HG02588 (cell line): ENCODE data around the gene CLOCK.

Experiments used
- ATAC-seq: cut with Tn5 transposase; IDR thresholded peaks from one replicate; pipeline ENCODE4 v1.9.1; 2021; ENCODE audit warnings: mild to moderate bottlenecking, moderate library complexity; ENCODE audit not compliant: unreplicated experiment

Gene CLOCK

GRCh38 chr4:55431710-55432336, 114.9 kb downstream of the CLOCK start:
- no peak for ATAC-seq

GRCh38 chr4:55424791-55425190, 121.9 kb downstream of the CLOCK start:
- no peak for ATAC-seq

GRCh38 chr4:55416176-55416575, 130.5 kb downstream of the CLOCK start:
- no peak for ATAC-seq

GRCh38 chr4:55411621-55412020, 135.1 kb downstream of the CLOCK start:
- no peak for ATAC-seq

- ATAC-seq: no peak
Observed at GRCh38 chr4:55410431-55410830, 136.3 kb downstream of the CLOCK start.

- peak; percentile 63 for ATAC-seq
Observed at GRCh38 chr4:55409468-55410171, 137.1 kb downstream of the CLOCK start.

GRCh38 chr4:55407764-55408163, 138.9 kb downstream of the CLOCK start:
- ATAC-seq: no peak

- no peak for ATAC-seq
Observed at GRCh38 chr4:55407119-55407518, 139.6 kb downstream of the CLOCK start.

- ATAC-seq: no peak
Observed at GRCh38 chr4:55406545-55406944, 140.2 kb downstream of the CLOCK start.

- ATAC-seq: no peak
Observed at GRCh38 chr4:55405073-55405472, 141.6 kb downstream of the CLOCK start.

GRCh38 chr4:55399581-55399980, 147.1 kb downstream of the CLOCK start:
- no peak for ATAC-seq

- ATAC-seq: no peak
Observed at GRCh38 chr4:55398966-55399365, 147.7 kb downstream of the CLOCK start.

- no peak for ATAC-seq
Observed at GRCh38 chr4:55398461-55398860, 148.2 kb downstream of the CLOCK start.

GRCh38 chr4:55397520-55398321, 149.0 kb downstream of the CLOCK start:
- no peak for ATAC-seq

- ATAC-seq: no peak
Observed at GRCh38 chr4:55397126-55397436, 149.6 kb downstream of the CLOCK start.

GRCh38 chr4:55396308-55397125, 150.2 kb downstream of the CLOCK start:
- peak; percentile 26 for ATAC-seq

GRCh38 chr4:55395529-55396307, 151.0 kb downstream of the CLOCK start, which contains the start of gene TMEM165:
TSS of gene TMEM165 (plus strand) at chr4:55395957. CDS start at chr4:55396190, 233 bp downstream.
- ATAC-seq: peak; percentile 95

GRCh38 chr4:55395218-55395528, 151.5 kb downstream of the CLOCK start:
- peak; percentile 0 for ATAC-seq

GRCh38 chr4:55393461-55394320, 153.0 kb downstream of the CLOCK start:
- ATAC-seq: no peak
